ENCODE results near the gene LIN7A.

GRCh38 chr12:80977346-80977745 lies 39.6 kb upstream of the LIN7A start:
- TF ChIP-seq CTCF (IDR thresholded peaks at IDR 0.05; ENCODE audit: poor library complexity) (no peak), EZH2phosphoT487 (IDR thresholded peaks at IDR 0.05; ENCODE audit: low read depth, severe bottlenecking, unreplicated experiment) (no peak)
